Neuronal stem cell (in vitro differentiated cells): ENCODE results near the gene CDX2.
"Not testable (repeated sequence)": the region's sequence is repeated elsewhere in the genome, so short reads cannot be mapped to it uniquely, and the experiment has no call there.

Experiments used
- DNase-seq: peaks from one replicate; pipeline ENCODE4 v3.0.0-alpha.2; 2013; ENCODE audit warnings: low spot score
- H2AFZ ChIP-seq: one replicate; pipeline ENCODE4 v1.6.1; 2013; ENCODE audit warnings: mild to moderate bottlenecking, low read length, inconsistent platforms
- H2AK5ac ChIP-seq: 2 replicates; pipeline ENCODE4 v1.6.1; 2013; ENCODE audit warnings: low read depth, mild to moderate bottlenecking, inconsistent platforms, low read length, moderate library complexity, mixed read lengths
- H2BK120ac ChIP-seq: 2 replicates; pipeline ENCODE4 v1.6.1; 2013; ENCODE audit warnings: low read depth, mild to moderate bottlenecking, inconsistent platforms, low read length, moderate library complexity, mixed read lengths
- H2BK12ac ChIP-seq: one replicate; pipeline ENCODE4 v1.6.1; 2013; ENCODE audit warnings: low read length, inconsistent platforms
- H2BK15ac ChIP-seq: 2 replicates; pipeline ENCODE4 v1.6.1; 2013; ENCODE audit warnings: mild to moderate bottlenecking, low read length, inconsistent platforms, mixed read lengths
- H2BK5ac ChIP-seq: one replicate; pipeline ENCODE4 v1.6.1; 2013; ENCODE audit warnings: inconsistent platforms, mild to moderate bottlenecking, low read length, moderate library complexity
- H3K14ac ChIP-seq: one replicate; pipeline ENCODE4 v1.6.1; 2013; ENCODE audit warnings: low read length, inconsistent platforms
- H3K18ac ChIP-seq: 2 replicates; pipeline ENCODE4 v1.6.1; 2013; ENCODE audit warnings: low read length, inconsistent platforms
- H3K23ac ChIP-seq: 2 replicates; pipeline ENCODE4 v1.6.1; 2013; ENCODE audit warnings: low read depth, mild to moderate bottlenecking, mixed read lengths, low read length, inconsistent platforms; ENCODE audit not compliant: poor library complexity
- H3K27ac ChIP-seq: replicated peaks from 3 replicates; pipeline ENCODE4 v1.5.1; 2013; ENCODE audit warnings: low read length, inconsistent platforms
- H3K27me3 ChIP-seq, 3 experiments: 2 replicates each; pipeline ENCODE4 v1.6.1; 2013; ENCODE audit warnings: low read length in 3 of 3, mild to moderate bottlenecking in 2 of 3, inconsistent platforms in 1 of 3, low read depth in 1 of 3, mixed read lengths in 1 of 3, moderate library complexity in 1 of 3; ENCODE audit not compliant: control insufficient read depth in 3 of 3, insufficient read depth in 3 of 3
- H3K36me3 ChIP-seq, 2 donors: replicated peaks in 1 of 2; 2 replicates each; pipeline ENCODE4 v1.6.1; 2013; ENCODE audit warnings: low read length in 2 of 2; ENCODE audit not compliant: control insufficient read depth in 2 of 2, insufficient read depth in 2 of 2
- H3K4ac ChIP-seq: 2 replicates; pipeline ENCODE4 v1.6.1; 2013; ENCODE audit warnings: inconsistent platforms, mild to moderate bottlenecking, low read length, moderate library complexity
- H3K4me1 ChIP-seq, 2 donors: 1 replicate in 1 of 2; 2 replicates in 1 of 2; pipeline ENCODE4 v1.6.1; 2013; ENCODE audit warnings: low read length in 2 of 2, low read depth in 1 of 2; ENCODE audit not compliant: control insufficient read depth in 2 of 2, insufficient read depth in 1 of 2
- H3K4me2 ChIP-seq: one replicate; pipeline ENCODE4 v1.6.1; 2013; ENCODE audit warnings: mild to moderate bottlenecking, low read length, inconsistent platforms; ENCODE audit not compliant: insufficient read depth, poor library complexity, severe bottlenecking
- H3K4me3 ChIP-seq, 2 donors: 2 replicates each; pipeline ENCODE4 v1.5.1; 2013; ENCODE audit warnings: low read length in 2 of 2, mild to moderate bottlenecking in 2 of 2, inconsistent platforms in 1 of 2, moderate library complexity in 1 of 2
- H3K79me1 ChIP-seq: one replicate; pipeline ENCODE4 v1.6.1; 2013; ENCODE audit warnings: low read depth, mild to moderate bottlenecking, inconsistent platforms, low read length, moderate library complexity
- H3K9ac ChIP-seq: one replicate; pipeline ENCODE4 v1.6.1; 2013; ENCODE audit warnings: mild to moderate bottlenecking, low read depth, low read length, inconsistent platforms; ENCODE audit not compliant: poor library complexity
- H3K9me3 ChIP-seq, 2 donors: replicated peaks in 1 of 2; 2 replicates each; pipeline versions ENCODE3 to v1.6.1; 2013; ENCODE audit warnings: low read length in 2 of 2, mild to moderate bottlenecking in 2 of 2, inconsistent platforms in 1 of 2, low read depth in 1 of 2, mixed read lengths in 1 of 2, moderate library complexity in 1 of 2; ENCODE audit not compliant: control insufficient read depth in 2 of 2, insufficient read depth in 1 of 2
- H4K8ac ChIP-seq: one replicate; pipeline ENCODE4 v1.6.1; 2013; ENCODE audit warnings: low read depth, mild to moderate bottlenecking, inconsistent platforms, low read length, moderate library complexity
- H4K91ac ChIP-seq: one replicate; pipeline ENCODE4 v1.6.1; 2013; ENCODE audit warnings: low read length, low read depth, mild to moderate bottlenecking, inconsistent platforms; ENCODE audit not compliant: poor library complexity
- WGBS, 2 donors: extraction: QIAGEN DNeasy Blood & Tissue Kit; methylation state at CpG; one replicate each; pipeline ENCODE4 v1.1.7; 2013; ENCODE audit warnings: missing lambda C conversion rate in 2 of 2, mixed read lengths in 1 of 2; ENCODE audit not compliant: insufficient read length in 2 of 2, insufficient replicate concordance in 1 of 2; ENCODE audit errors: extremely low coverage in 2 of 2; 5-methylcytosine and 5-hydroxymethylcytosine counted together

Gene CDX2

DNA sequence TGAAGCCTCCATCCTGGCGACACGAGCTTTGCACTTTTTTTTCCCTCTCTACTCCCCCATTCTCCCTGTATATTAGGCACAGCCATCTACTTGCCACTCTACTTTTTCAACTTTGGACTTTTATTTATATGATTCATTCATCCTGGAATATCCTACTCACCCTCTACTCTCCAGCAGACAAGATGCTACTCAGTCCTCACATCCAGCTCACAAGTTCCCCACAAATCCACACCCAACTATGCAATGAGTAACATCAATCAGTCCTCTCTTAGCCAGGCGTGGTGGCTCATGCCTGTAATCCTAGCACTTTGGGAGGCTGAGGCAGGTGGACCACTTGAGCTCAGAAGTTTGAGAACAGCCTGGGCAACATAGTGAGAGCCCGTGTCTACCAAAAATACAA, 43.3 kb upstream of the CDX2 start:
- Histone ChIP-seq H2BK12ac (no peak overlapping the region), H2AFZ (no peak overlapping the region), H2BK15ac (no peak overlapping the region), H3K18ac (no peak overlapping the region), H2AK5ac (no peak overlapping the region), H2BK5ac (no peak overlapping the region), H3K23ac (no peak overlapping the region), H4K8ac (no peak overlapping the region), H3K4me3 (no peak overlapping the region), H3K9ac (no peak overlapping the region), H2BK120ac (no peak overlapping the region), H3K14ac (no peak overlapping the region), H3K4me1 (no peaks in the 10 kb centered on the region), H3K36me3 (no peaks in the 10 kb centered on the region), H3K79me1 (no peaks in the 10 kb centered on the region), H3K4me2 (no peak overlapping the region), H3K27me3 (no peaks in the 10 kb centered on the region), H3K4ac (no peak overlapping the region), H4K91ac (no peak overlapping the region), H3K9me3 (no peaks in the 10 kb centered on the region), H3K27ac (no peak overlapping the region)
- no peak for DNase-seq
- no CpG with 5 or more reads among the region's 4 CpGs for WGBS, 2 donors

DNA sequence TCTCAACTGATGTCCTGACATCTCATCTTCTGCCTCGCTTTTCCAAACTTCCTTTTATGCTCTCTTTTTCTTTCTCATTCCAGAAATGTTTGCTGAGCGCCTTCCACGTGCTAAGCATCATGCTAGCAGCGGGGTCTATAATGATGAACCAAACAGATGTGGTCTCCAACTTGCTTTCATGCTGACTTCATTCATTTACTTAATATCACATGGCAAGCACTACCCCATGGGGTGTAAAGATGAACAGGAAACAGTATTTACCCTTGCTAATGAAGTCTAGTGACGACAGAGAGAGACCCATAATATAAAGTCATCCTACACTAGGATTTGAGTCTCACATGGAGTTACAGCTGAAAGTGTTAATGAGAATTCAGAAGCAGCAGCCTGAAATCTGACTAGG, 40.9 kb upstream of the CDX2 start:
- no peak overlapping the region for H2AK5ac ChIP-seq
- H4K91ac ChIP-seq, result no peak overlapping the region
- no peak overlapping the region for H3K27ac ChIP-seq
- no peak overlapping the region for H3K4me3 ChIP-seq
- H3K4ac ChIP-seq, result no peak overlapping the region
- no peaks in the 10 kb centered on the region for H3K4me1 ChIP-seq
- H3K23ac ChIP-seq, result no peak overlapping the region
- H3K36me3 ChIP-seq, result no peaks in the 10 kb centered on the region
- H2BK15ac ChIP-seq, result no peak overlapping the region
- no peak overlapping the region for H3K9ac ChIP-seq
- H2BK5ac ChIP-seq, result no peak overlapping the region
- H3K27me3 ChIP-seq, result no peaks in the 10 kb centered on the region
- WGBS, 2 donors, result no CpG with 5 or more reads among the region's 5 CpGs
- H3K18ac ChIP-seq, result no peak overlapping the region
- no peaks in the 10 kb centered on the region for H3K9me3 ChIP-seq
- no peak overlapping the region for H3K4me2 ChIP-seq
- H4K8ac ChIP-seq, result no peak overlapping the region
- no peak overlapping the region for H3K14ac ChIP-seq
- H2BK120ac ChIP-seq, result no peak overlapping the region
- no peak for DNase-seq
- H3K79me1 ChIP-seq, result no peaks in the 10 kb centered on the region
- H2AFZ ChIP-seq, result no peak overlapping the region
- H2BK12ac ChIP-seq, result no peak overlapping the region

DNA sequence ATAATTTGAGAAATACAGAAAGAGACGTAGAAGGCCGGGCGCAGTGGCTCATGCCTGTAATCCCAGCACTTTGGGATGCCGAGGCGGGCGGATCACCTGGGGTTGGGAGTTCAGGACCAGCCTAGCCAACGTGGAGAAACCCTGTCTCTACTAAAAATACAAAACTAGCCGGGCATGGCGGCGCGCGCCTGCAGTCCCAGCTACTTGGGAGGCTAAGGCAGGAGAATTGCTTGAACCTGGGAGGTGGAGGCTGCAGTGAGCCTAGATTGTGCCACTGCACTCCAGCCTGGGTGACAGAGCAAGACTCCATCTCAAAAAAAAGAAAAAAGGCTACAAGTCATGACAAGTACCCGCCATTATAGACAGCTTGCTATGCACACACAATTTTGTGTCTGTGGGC, 35.9 kb upstream of the CDX2 start:
- not testable (repeated sequence) for H3K36me3 ChIP-seq, H2BK15ac ChIP-seq, H3K4me2 ChIP-seq, H3K4me3 ChIP-seq, H2BK120ac ChIP-seq, H3K14ac ChIP-seq, H2BK5ac ChIP-seq, H3K4ac ChIP-seq, H3K18ac ChIP-seq, H2BK12ac ChIP-seq, H2AK5ac ChIP-seq, H3K23ac ChIP-seq, H3K27me3 ChIP-seq, H4K91ac ChIP-seq, H3K9me3 ChIP-seq, H4K8ac ChIP-seq, H3K9ac ChIP-seq, DNase-seq, H2AFZ ChIP-seq, H3K27ac ChIP-seq, H3K4me1 ChIP-seq, H3K79me1 ChIP-seq
- no CpG with 5 or more reads among the region's 13 CpGs for WGBS, 2 donors

DNA sequence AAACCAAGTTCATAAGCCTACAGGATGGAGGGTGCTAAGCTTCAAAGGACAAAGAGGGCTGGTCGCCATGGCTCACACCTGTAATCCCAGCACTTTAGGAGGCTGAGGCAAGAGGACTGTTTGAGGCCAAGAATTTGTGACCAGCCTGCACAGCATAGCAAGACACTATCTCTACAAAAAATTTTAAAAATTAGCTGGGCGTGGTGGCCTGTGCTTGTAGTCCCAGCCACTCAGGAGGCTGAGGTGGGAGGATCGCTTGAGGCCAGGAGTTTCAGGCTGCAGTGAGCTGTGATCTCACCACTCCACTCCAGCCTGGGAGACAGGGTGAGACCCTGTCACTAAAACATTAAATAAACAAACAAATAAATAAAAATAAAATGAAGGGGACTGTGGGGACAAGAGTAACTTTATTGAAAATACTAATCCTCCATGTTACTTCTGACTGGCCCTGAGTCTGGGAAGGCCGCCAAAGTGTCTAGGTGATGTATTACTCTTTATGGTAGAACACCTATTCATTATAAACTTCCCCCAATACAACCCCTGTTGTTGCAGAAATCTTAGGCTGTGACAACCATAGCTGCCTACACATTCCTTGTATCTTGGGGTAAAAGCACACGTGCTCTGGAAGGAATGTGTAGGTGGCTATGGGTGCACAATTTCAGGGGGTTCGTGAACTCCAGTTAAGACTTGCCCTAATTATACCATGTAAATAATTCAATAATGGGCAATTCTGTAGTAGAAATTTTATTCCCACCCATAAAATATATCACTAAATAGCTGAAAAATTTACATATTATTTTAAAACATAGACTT, 34.0 kb upstream of the CDX2 start:
- no peaks in the 10 kb centered on the region for H3K36me3 ChIP-seq
- no peak overlapping the region for H3K27ac ChIP-seq
- no peak overlapping the region for H2BK12ac ChIP-seq
- H2AK5ac ChIP-seq, result no peak overlapping the region
- no CpG with 5 or more reads among the region's 6 CpGs for WGBS, 2 donors
- no peak overlapping the region for H3K18ac ChIP-seq
- no peak overlapping the region for H4K91ac ChIP-seq
- no peaks in the 10 kb centered on the region for H3K9me3 ChIP-seq
- no peak overlapping the region for H3K4me3 ChIP-seq
- no peak overlapping the region for H3K4ac ChIP-seq
- no peak overlapping the region for H2BK5ac ChIP-seq
- no peak for DNase-seq
- no peaks in the 10 kb centered on the region for H3K27me3 ChIP-seq
- no peak overlapping the region for H3K9ac ChIP-seq
- no peak overlapping the region for H3K4me2 ChIP-seq
- no peaks in the 10 kb centered on the region for H3K4me1 ChIP-seq
- H2BK120ac ChIP-seq, result no peak overlapping the region
- H3K23ac ChIP-seq, result no peak overlapping the region
- no peak overlapping the region for H2AFZ ChIP-seq
- no peak overlapping the region for H2BK15ac ChIP-seq
- no peak overlapping the region for H4K8ac ChIP-seq
- H3K79me1 ChIP-seq, result no peaks in the 10 kb centered on the region
- H3K14ac ChIP-seq, result no peak overlapping the region
